OCI-LY1 (cell line): ENCODE data around the gene CCDC91.

Experiments
- CTCF ChIP-seq: fragments of 200-600 bp; sonication (generic), shearing (Covaris generic); IDR thresholded peaks from 2 replicates; pipeline ENCODE4 v1.5.1; 2017; ENCODE audit warnings: mild to moderate bottlenecking, antibody characterized with exemption, low read length, moderate library complexity, mixed read lengths
- EZH2 ChIP-seq: fragments of 200-600 bp; sonication (generic), shearing (Covaris generic); IDR thresholded peaks from 2 replicates; pipeline ENCODE4 v1.8.0; 2017; ENCODE audit warnings: borderline replicate concordance, mixed run types, mild to moderate bottlenecking, antibody characterized with exemption, low read length, moderate library complexity, mixed read lengths

GRCh38 chr12:28144059-28144458 lies 46.2 kb upstream of the CCDC91 start:
- TF ChIP-seq CTCF (no peak), EZH2 (no peak)
